Right ventricle myocardium inferior (tissue), 1 donor: Measurements from ENCODE around the gene ZNF264. TPM values are rescaled to one million over a fixed set of nuclear protein-coding genes. Genes with fewer than 3 reads are reported as not detected.
"Not testable (repeated sequence)": the region's sequence is repeated elsewhere in the genome, so short reads cannot be mapped to it uniquely, and the experiment has no call there.

Source experiments
- ATAC-seq: fragments of 200-7000 bp; cut with Tn5 transposase; one replicate; pipeline ENCODE4 v1.9.1; 2020; ENCODE audit warnings: mild to moderate bottlenecking, moderate library complexity
- DNase-seq: peaks from one replicate; pipeline ENCODE4 v3.0.0; 2021; ENCODE audit errors: missing footprints
- intact Hi-C: fragments of 100-400 bp; cut with DNase I; formaldehyde crosslinking; loops from one replicate; pipeline ENCODE4 v1.11.0; 2022
- long read RNA-seq: library from polyadenylated mRNA; unstranded; transcript quantifications from one replicate; pipeline ENCODE4 v2.0.0, GENCODE V29; 2021
- total RNA-seq: library from RNA; stranded (reverse); fragmentation: NEBNext Ultra II Directional; extraction: Animal tissue kit (Norgen Biotek cat#: 25700); gene quantifications from one replicate; pipeline ENCODE4 v1.2.1, GENCODE V29; 2021
- donor health status: DM: no; HTN: yes; CAD: no; lungs with severe emphysema.

Gene ZNF264
- total RNA-seq: 16.5 TPM
- long read RNA-seq, full-length matches to known transcripts: 1 of 3 reads
- long read RNA-seq, partial matches to known transcripts: 0 of 3 reads
- long read RNA-seq, other reads (novel, unspliced or antisense): 2 of 3 reads

DNA sequence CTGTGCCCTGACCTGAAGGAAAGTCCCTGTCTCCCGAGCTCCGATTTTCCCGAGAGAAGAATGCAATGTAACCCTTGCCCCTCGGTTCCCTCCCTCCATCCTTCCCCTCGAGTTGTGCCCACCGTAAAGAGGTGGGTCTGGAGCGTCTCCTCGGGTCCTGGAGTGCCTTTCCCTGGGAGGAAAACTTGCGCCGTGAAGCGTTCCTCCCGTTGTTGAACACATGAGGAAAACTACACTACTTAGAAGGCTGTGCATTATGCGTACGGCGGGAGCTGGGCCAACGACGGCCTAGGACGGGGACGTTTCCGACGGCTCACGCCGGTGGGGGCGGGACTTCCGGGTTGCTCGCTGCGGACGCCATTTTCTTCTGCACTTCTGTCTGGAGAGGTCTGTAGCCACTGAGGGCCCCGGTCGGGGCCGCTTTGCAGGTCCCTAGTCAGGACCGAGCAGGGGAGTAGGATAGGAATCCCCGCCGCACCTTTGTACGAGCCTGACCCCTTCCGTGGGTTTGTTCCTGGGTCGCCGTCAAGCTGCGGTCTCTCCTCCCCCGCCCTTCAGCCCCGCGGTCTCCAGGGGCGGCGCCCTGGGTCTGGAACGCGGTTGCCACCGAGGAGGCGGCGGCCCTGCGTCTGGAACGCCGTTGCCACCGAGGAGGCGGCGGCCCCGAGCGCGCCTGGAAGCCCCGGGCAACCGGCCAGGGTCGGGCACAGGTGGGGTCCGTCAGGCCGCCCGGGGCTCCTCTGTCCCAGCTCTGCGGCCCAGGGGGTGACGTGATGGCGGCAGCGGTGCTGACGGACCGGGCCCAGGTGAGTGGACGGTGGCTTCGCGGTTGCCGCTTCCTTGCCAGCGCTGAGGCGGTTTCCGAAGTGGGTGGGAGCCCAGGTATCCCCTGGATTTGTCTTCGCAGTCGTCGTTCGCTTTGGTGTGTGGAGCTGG lies at the start of gene ZNF264:
Gene ZNF264, plus strand, starts transcription at position 360 of the 936 bp plus-strand sequence. Its CDS starts 414 bp downstream, at position 774.
- peak; percentile 96 for DNase-seq
- intact Hi-C loops: loop anchor here (2.0 to 5.0 kb wide), 2 partner anchors 49 to 91 kb away; partner anchors contain the start of genes ZNF460 and ZNF805
- peak; percentile 98 for ATAC-seq

GRCh38 chr19:57141699-57142098 lies 49.6 kb upstream of the ZNF264 start:
- intact Hi-C loops: no loop called here
- no peak for DNase-seq
- no peak for ATAC-seq

- intact Hi-C loops: no loop called here
- no peak for DNase-seq
- ATAC-seq: no peak
These were observed 38.4 kb upstream of the ZNF264 start for GRCh38 chr19:57152921-57153320.

DNA sequence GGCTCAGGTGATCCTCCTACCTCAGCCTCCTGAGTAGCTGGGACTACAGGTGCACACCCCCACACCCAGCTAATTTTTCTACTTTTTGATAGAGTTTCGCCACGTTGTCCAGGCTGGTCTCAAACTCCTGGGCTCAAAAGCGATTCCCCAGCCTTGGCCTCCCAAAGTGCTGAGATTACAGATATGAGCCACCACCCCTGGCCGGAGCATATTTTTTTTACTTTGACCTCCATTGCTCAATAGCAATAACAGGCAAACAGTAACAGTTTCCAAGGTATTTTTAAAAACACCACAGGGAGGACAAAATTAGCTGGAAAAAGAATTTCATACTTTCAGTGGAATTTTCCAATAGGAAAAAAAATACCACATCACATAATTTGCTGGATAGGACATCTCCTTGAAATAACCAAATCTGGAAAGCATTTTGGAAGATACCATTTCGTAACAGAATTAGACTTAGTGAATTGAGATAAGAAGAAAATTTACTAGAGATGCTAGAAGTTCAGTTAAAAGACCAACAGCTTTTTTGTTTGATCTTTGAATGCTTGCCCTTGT lies 29.2 kb upstream of the ZNF264 start:
- no peak for ATAC-seq

DNA sequence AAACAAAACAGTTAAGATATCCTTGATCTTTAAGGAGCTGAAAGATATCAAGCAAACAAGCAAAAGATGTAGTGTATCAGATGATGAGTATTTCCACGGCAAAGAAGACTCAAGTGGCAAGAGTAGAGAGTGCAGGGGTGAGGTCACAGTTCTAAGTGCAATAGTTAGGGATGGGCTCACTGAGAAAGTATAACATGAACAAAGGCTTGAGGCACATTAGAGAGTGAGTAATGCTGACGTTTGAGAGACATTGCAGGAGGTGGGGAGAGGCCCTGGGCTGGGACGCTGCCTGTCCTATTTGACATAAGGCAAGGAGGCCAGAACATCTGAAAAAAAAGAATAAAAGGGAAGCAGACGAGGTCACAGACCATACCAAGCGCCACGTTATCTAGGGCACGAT lies 25.5 kb upstream of the ZNF264 start:
- ATAC-seq: no peak
- intact Hi-C loops: no loop called here
- DNase-seq: no peak

More for the DNA sequence above, 29.2 kb upstream of the ZNF264 start:
- intact Hi-C loops: no loop called here
- DNase-seq: no peak

- intact Hi-C loops: no loop called here
- ATAC-seq (no peak), DNase-seq (no peak)
These were observed 23.9 kb upstream of the ZNF264 start, which contains the start of gene DUXA for GRCh38 chr19:57167385-57167784. Gene DUXA (minus strand): TSS chr19:57167485. CDS start chr19:57167443, 42 bp downstream.

DNA sequence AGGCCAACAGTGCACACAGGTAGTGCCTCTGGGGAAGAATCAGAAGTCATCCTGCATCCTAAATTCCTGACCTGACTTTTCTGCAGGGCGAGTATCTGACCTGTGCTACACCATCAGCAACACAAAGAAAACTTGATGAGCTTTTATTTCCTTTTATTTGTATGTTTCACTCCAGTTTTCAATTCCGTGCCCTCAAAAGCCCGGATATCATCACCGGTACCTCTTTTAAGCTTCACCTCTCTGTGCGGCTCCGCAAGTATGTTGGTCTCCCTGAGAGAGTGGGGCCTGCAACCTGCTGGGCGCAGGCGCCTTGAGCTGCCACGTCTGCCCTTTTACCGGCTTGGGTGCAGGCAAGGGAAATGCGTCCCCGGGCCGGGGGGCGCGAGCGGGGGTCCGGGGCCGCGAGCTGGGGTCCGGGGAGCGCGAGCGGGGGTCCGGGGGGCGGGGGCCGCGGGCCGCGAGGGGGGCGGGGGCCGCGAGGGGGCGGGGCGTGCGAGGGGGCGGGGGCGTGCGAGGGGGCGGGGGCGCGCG lies 19.7 kb upstream of the ZNF264 start:
- peak; percentile 80 for DNase-seq
- intact Hi-C loops: no loop called here
- ATAC-seq: peak; percentile 72

- DNase-seq: no peak
- no peak for ATAC-seq
- intact Hi-C loops: loop anchor here (2.0 to 5.0 kb wide), 2 partner anchors 50 to 92 kb away; partner anchors contain the start of genes ZNF460 and ZNF805
These were observed 999 bp upstream of the ZNF264 start for GRCh38 chr19:57190301-57190700.

DNA sequence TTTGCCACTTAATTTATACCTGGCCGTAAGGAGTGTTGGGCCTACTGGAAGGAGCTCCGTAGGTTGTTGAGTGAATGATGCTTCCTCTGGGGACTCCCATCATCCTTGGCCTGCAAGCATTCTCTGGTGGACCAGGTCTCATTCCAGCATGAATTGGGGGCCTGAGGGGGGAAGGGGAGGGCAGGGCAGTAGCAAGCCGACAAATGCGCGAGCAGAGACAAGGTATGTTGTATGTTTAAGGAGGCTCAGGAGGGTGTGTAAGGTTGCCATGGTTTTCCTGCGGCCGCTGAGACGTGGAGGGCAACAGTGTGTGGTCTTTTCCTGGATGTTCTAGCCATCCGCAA lies 749 bp downstream of the ZNF264 start:
- ATAC-seq (no peak), DNase-seq (no peak)
- intact Hi-C loops: loop anchor here (5.0 kb wide), 1 partner anchor 90 kb away; the partner anchor contains the start of gene ZNF460

- DNase-seq (no peak), ATAC-seq (no peak)
- intact Hi-C loops: loop anchor here (5.0 kb wide), 1 partner anchor 89 kb away; the partner anchor contains the start of gene ZNF460
These were observed 1.7 kb downstream of the ZNF264 start for GRCh38 chr19:57192993-57193392.

- intact Hi-C loops, ATAC-seq, DNase-seq: not testable (repeated sequence)
These were observed 6.6 kb downstream of the ZNF264 start for GRCh38 chr19:57197874-57198273.

- DNase-seq (no peak), ATAC-seq (no peak)
- intact Hi-C loops: no loop called here
These were observed 10.9 kb downstream of the ZNF264 start for GRCh38 chr19:57202160-57202559.

GRCh38 chr19:57210381-57210780 lies 19.1 kb downstream of the ZNF264 start:
- ATAC-seq: no peak
- intact Hi-C loops: no loop called here

DNA sequence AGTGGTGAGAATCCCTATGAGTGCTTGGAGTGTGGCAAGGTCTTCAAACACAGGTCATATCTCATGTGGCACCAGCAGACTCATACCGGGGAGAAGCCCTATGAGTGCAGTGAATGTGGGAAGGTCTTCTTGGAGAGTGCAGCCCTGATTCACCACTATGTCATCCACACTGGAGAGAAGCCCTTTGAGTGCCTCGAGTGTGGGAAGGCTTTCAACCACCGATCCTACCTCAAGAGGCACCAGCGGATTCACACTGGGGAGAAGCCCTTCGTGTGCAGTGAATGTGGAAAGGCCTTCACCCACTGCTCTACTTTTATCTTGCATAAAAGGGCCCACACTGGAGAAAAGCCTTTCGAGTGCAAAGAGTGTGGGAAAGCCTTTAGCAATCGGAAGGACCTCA lies 20.8 kb downstream of the ZNF264 start:
- ATAC-seq: no peak
- intact Hi-C loops: no loop called here
- DNase-seq: no peak

More at GRCh38 chr19:57210381-57210780, 19.1 kb downstream of the ZNF264 start:
- DNase-seq: no peak

DNA sequence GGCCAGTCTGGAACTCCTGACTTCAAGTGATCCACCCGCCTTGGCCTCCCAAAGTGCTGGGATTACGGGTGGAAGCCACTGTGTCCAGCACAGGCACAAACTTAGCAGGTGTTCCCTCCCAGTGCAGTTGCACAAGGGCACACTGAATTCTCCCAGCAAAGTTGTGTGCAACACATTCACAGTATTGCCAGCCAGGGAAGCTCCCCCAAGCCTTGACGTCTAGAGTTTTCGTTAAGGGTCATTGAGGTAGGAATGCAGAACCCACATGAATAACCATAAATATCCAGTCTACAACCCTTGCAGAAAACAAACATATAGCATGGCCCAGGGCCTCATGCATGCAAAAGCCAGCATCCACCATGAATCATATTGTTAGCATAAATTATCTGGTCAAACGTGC lies 36.2 kb downstream of the ZNF264 start:
- DNase-seq: no peak
- intact Hi-C loops: no loop called here
- no peak for ATAC-seq

GRCh38 chr19:57231686-57232085 lies 40.4 kb downstream of the ZNF264 start:
- DNase-seq (no peak), ATAC-seq (no peak)
- intact Hi-C loops: no loop called here

DNA sequence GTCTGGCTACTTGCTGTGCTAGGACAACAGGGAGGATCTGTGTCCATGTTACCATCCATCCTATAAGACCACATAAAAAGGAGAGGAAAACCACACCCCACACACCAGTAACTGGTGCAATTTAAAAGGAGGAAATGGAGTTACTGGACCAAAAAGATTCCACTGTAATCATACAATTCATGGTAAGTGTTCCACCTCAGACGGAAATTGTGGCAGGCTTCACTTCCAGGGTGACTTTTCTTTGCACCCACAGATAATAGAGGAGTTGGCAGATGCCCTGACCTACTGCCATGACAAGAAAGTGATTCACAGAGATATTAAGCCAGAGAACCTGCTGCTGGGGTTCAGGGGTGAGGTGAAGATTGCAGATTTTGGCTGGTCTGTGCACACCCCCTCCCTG lies 41.9 kb downstream of the ZNF264 start:
- ATAC-seq (no peak), DNase-seq (no peak)
- intact Hi-C loops: no loop called here

GRCh38 chr19:57239982-57240310 lies 48.6 kb downstream of the ZNF264 start:
- ATAC-seq: peak; percentile 18
- DNase-seq: peak; percentile 71
- intact Hi-C loops: loop anchor here (1.0 to 2.0 kb wide), 2 partner anchors 40 to 49 kb away; partner anchors contain the start of genes ZNF264 and ZNF460
